22Rv1 (cell line): ENCODE results near the gene DNAJB12.

Experiments
- ZFX ChIP-seq: fragments of 450-650 bp; IDR thresholded peaks from 2 replicates; pipeline ENCODE4 v1.6.1; 2017; ENCODE audit warnings: antibody characterized with exemption, borderline replicate concordance
- TF ChIP-seq, protein P1 (sequence below): fragments of 450-650 bp; IDR thresholded peaks from 2 replicates; pipeline ENCODE4 v1.5.1; 2017; ENCODE audit warnings: mild to moderate bottlenecking

DNA sequence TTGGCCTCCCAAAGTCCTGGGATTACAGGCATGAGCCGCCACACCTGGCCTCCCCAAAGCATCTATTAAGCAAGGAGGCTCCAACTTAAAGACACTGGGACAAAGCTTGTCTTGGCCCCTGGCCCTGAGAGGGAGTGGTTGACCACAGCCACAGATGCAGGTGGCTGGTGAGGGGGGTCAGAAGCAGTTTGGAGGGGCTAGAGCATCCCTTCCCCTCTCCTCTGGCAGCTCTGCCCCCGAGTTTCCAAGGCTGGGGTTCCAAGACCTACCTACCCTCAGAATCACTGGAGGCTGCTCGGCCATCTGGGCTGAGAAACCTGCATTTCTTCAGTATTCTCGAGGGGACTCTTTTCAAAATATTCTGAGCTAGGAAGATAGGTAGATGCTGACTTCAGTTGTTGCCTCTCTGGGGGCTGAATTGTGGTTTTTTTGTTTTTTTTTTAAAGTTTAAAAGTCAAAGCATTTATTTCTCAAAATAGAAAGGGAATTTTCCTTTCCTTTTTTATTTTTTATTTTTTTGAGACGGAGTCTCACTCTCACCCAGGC lies 48.4 kb downstream of the DNAJB12 start:
- TF ChIP-seq, protein P1, sequence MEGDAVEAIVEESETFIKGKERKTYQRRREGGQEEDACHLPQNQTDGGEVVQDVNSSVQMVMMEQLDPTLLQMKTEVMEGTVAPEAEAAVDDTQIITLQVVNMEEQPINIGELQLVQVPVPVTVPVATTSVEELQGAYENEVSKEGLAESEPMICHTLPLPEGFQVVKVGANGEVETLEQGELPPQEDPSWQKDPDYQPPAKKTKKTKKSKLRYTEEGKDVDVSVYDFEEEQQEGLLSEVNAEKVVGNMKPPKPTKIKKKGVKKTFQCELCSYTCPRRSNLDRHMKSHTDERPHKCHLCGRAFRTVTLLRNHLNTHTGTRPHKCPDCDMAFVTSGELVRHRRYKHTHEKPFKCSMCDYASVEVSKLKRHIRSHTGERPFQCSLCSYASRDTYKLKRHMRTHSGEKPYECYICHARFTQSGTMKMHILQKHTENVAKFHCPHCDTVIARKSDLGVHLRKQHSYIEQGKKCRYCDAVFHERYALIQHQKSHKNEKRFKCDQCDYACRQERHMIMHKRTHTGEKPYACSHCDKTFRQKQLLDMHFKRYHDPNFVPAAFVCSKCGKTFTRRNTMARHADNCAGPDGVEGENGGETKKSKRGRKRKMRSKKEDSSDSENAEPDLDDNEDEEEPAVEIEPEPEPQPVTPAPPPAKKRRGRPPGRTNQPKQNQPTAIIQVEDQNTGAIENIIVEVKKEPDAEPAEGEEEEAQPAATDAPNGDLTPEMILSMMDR, result no peak
- no peak for TF ChIP-seq ZFX
